Measurements from ENCODE around the gene FETUB. TPM values are rescaled to one million over a fixed set of nuclear protein-coding genes. Genes with fewer than 3 reads are reported as not detected.

The FETUB gene
- total RNA-seq, 2 experiments from 2014 or later: not detected

DNA sequence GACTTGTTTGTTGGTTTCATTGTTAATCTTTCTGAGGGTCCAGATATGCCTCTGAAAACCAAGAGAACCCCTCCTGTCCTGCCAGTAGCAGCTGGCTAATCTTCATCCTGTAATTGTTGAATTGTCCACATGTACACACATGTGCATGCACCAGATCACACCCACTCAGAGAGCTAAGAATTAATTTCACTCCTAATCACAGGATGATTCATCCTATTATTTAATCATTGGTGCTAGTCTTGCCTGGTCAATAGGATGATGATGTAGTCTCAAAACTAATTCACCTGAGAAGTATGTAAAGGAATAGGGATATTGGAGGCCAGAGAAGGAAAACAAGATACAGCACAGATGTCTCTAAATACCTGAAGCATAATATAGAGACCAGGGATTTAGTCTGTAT lies 35.1 kb upstream of the FETUB start:
- Mint-ChIP-seq H3K4me3 (no peak overlapping the region), H3K27ac (no peak overlapping the region), H3K36me3 (ENCODE audit: low read depth) (no peaks in the 10 kb centered on the region), H3K9me3 (no peaks in the 10 kb centered on the region), H3K27me3 (no peaks in the 10 kb centered on the region), H3K4me1 (ENCODE audit: low read depth) (no peaks in the 10 kb centered on the region)
- H3K4me3 ChIP-seq (ENCODE audit: low read length): no peak overlapping the region
- ChIA-PET CTCF (interaction anchor here (1.0 kb wide), 1 partner anchor 10 kb away, joined by 3 read pairs; no protein-coding TSS in a partner anchor), POLR2A (no interaction called here)
- H3K36me3 ChIP-seq (ENCODE audit: insufficient read depth, low read length): no peaks in the 10 kb centered on the region
- DNase-seq (no peak), ATAC-seq (ENCODE audit: poor library complexity) (no peak)
- H3K27ac ChIP-seq (ENCODE audit: low read depth in 1 of 2, low read length in 2 of 2): no peak overlapping the region
- TF ChIP-seq, protein P1, sequence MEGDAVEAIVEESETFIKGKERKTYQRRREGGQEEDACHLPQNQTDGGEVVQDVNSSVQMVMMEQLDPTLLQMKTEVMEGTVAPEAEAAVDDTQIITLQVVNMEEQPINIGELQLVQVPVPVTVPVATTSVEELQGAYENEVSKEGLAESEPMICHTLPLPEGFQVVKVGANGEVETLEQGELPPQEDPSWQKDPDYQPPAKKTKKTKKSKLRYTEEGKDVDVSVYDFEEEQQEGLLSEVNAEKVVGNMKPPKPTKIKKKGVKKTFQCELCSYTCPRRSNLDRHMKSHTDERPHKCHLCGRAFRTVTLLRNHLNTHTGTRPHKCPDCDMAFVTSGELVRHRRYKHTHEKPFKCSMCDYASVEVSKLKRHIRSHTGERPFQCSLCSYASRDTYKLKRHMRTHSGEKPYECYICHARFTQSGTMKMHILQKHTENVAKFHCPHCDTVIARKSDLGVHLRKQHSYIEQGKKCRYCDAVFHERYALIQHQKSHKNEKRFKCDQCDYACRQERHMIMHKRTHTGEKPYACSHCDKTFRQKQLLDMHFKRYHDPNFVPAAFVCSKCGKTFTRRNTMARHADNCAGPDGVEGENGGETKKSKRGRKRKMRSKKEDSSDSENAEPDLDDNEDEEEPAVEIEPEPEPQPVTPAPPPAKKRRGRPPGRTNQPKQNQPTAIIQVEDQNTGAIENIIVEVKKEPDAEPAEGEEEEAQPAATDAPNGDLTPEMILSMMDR (IDR thresholded peaks at IDR 0.05): no peak
- no peaks in the 10 kb centered on the region for H3K4me1 ChIP-seq (ENCODE audit: insufficient read depth, low read length)
- no peaks in the 10 kb centered on the region for H3K27me3 ChIP-seq (ENCODE audit: control insufficient read depth in 1 of 2, insufficient read depth in 2 of 2, low read length in 2 of 2)
- intact Hi-C loops (cut with DNase I, micrococcal nuclease): no loop called here
- H3K9me3 ChIP-seq (ENCODE audit: control insufficient read depth in 1 of 2, insufficient read depth in 1 of 2, low read length in 2 of 2): no peaks in the 10 kb centered on the region

GRCh38 chr3:186605561-186606545 lies 34.3 kb upstream of the FETUB start:
- Histone ChIP-seq H3K4me1 (ENCODE audit: insufficient read depth, low read length) (no peaks in the 10 kb centered on the region), H3K27ac (ENCODE audit: low read depth in 1 of 2, low read length in 2 of 2) (no peak overlapping the region), H3K27me3 (ENCODE audit: control insufficient read depth in 1 of 2, insufficient read depth in 2 of 2, low read length in 2 of 2) (no peaks in the 10 kb centered on the region), H3K9me3 (ENCODE audit: control insufficient read depth in 1 of 2, insufficient read depth in 1 of 2, low read length in 2 of 2) (no peaks in the 10 kb centered on the region), H3K4me3 (ENCODE audit: low read length) (no peak overlapping the region), H3K36me3 (ENCODE audit: insufficient read depth, low read length) (no peaks in the 10 kb centered on the region)
- ChIA-PET CTCF (interaction anchor here (1.0 kb wide), 1 partner anchor 9 kb away, joined by 3 read pairs; no protein-coding TSS in a partner anchor), POLR2A (no interaction called here)
- intact Hi-C loops (cut with DNase I, micrococcal nuclease): no loop called here
- no peaks in the 10 kb centered on the region for H3K27me3 Mint-ChIP-seq
- TF ChIP-seq, protein P1 (IDR thresholded peaks at IDR 0.05): no peak
- no peaks in the 10 kb centered on the region for H3K9me3 Mint-ChIP-seq
- no peaks in the 10 kb centered on the region for H3K4me1 Mint-ChIP-seq (ENCODE audit: low read depth)
- no peak overlapping the region for H3K27ac Mint-ChIP-seq
- no peak overlapping the region for H3K4me3 Mint-ChIP-seq
- DNase-seq (no peak), ATAC-seq (ENCODE audit: poor library complexity) (no peak)
- no peaks in the 10 kb centered on the region for H3K36me3 Mint-ChIP-seq (ENCODE audit: low read depth)

DNA sequence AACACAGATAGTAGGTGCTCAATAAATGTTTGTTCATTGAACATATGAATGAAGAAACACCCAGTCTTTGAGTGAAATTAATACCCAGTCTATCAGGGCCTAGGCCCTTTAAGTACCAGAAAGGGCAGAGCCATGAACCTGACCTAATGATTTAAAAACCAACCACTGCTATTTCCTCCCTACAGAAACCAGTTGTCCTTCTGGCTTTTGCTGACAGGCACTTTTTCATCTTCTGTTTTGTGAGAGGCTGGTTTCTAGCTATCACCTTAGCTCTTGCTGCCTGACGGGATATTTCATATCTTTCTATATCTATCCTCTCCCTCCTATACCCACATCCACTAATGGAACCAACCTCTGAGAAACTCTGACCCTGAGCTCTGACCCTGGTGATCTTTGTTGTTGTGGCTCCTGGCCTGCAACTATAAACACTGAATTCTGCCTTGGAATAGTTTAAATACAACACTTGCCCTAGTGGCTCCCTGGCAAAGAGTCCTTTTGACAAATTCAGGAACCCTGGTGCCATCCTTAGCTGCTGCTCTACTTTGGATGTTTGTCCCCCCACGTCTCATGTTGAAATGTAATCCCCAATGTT lies 31.5 kb upstream of the FETUB start:
- no peaks in the 10 kb centered on the region for H3K36me3 Mint-ChIP-seq (ENCODE audit: low read depth)
- no peaks in the 10 kb centered on the region for H3K4me1 Mint-ChIP-seq (ENCODE audit: low read depth)
- H3K9me3 Mint-ChIP-seq: no peaks in the 10 kb centered on the region
- DNase-seq (no peak), ATAC-seq (ENCODE audit: poor library complexity) (no peak)
- TF ChIP-seq, protein P1 (IDR thresholded peaks at IDR 0.05): no peak
- Histone ChIP-seq H3K27ac (ENCODE audit: low read depth in 1 of 2, low read length in 2 of 2) (no peak overlapping the region), H3K36me3 (ENCODE audit: insufficient read depth, low read length) (no peaks in the 10 kb centered on the region), H3K9me3 (ENCODE audit: control insufficient read depth in 1 of 2, insufficient read depth in 1 of 2, low read length in 2 of 2) (no peaks in the 10 kb centered on the region), H3K4me1 (ENCODE audit: insufficient read depth, low read length) (no peaks in the 10 kb centered on the region), H3K27me3 (ENCODE audit: control insufficient read depth in 1 of 2, insufficient read depth in 2 of 2, low read length in 2 of 2) (no peaks in the 10 kb centered on the region), H3K4me3 (ENCODE audit: low read length) (no peak overlapping the region)
- H3K27ac Mint-ChIP-seq: no peak overlapping the region
- no peaks in the 10 kb centered on the region for H3K27me3 Mint-ChIP-seq
- intact Hi-C loops (cut with DNase I, micrococcal nuclease): no loop called here
- H3K4me3 Mint-ChIP-seq: no peak overlapping the region
- ChIA-PET POLR2A (no interaction called here), CTCF (interaction anchor here (1.0 to 1.2 kb wide), 3 partner anchors 9 to 18 kb away, joined by 4 to 7 read pairs (median 5); no protein-coding TSS in a partner anchor)

All from CD4-positive, alpha-beta T cell (primary cell).